VCaP (cell line): ENCODE data around the gene ST3GAL3.
A peak's percentile ranks its signal among the peaks of the same experiment; 100 is the strongest.

Source experiments
- H3K27ac ChIP-seq: fragments of 450-650 bp; 2 replicates; pipeline ENCODE4 v1.5.1; 2017
- TF ChIP-seq, protein P1 (sequence below): fragments of 450-650 bp; conservative IDR thresholded peaks from 2 replicates; pipeline ENCODE4 v1.5.1; 2017; ENCODE audit warnings: mild to moderate bottlenecking, moderate library complexity

Gene ST3GAL3

DNA sequence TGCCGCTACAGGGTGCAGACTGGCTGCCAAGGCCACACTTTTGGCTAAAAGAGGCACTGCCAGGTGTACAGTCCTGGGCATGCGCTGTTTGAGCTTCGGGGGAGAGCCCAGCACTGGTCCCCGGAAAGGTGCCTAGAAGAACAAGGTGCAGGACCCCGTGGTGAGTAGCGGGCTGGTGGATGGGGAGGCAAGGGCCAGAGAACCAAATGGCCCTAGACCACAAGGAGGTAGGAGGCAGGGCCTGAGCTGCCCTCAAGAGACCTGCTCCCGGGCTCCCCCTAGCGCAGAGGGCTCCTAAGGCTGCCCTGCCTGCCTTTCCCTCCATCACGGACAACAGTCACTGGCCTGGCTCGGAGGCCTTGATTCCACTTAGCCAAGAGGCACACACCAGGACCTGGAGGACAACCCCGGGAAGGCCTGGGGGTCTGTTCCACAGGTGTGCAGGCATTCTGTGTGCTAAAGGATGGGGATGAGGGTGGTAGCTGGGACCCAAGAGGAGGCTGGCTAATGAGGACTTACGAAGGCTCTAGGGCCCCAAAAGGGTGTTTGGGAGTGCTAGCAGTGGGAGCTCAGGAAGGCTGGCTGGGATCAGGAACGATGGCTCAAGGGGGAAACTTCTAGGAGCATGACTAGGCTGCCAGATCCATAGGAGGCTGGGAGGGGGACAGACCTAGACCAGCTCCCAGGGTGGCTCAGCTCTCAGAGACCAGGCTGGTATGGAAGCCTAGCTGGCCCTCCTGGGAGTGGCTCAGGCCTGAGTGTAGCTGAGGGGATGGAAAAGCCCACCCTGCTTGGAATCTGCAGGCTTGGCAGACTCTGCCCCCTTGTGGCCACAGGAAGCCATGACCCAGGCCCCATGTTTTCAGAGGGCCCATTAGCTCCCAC, 227.0 kb downstream of the ST3GAL3 start:
- H3K27ac ChIP-seq: peak overlapping the region; percentile 95
- TF ChIP-seq, protein P1, sequence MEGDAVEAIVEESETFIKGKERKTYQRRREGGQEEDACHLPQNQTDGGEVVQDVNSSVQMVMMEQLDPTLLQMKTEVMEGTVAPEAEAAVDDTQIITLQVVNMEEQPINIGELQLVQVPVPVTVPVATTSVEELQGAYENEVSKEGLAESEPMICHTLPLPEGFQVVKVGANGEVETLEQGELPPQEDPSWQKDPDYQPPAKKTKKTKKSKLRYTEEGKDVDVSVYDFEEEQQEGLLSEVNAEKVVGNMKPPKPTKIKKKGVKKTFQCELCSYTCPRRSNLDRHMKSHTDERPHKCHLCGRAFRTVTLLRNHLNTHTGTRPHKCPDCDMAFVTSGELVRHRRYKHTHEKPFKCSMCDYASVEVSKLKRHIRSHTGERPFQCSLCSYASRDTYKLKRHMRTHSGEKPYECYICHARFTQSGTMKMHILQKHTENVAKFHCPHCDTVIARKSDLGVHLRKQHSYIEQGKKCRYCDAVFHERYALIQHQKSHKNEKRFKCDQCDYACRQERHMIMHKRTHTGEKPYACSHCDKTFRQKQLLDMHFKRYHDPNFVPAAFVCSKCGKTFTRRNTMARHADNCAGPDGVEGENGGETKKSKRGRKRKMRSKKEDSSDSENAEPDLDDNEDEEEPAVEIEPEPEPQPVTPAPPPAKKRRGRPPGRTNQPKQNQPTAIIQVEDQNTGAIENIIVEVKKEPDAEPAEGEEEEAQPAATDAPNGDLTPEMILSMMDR: peak; percentile 76

DNA sequence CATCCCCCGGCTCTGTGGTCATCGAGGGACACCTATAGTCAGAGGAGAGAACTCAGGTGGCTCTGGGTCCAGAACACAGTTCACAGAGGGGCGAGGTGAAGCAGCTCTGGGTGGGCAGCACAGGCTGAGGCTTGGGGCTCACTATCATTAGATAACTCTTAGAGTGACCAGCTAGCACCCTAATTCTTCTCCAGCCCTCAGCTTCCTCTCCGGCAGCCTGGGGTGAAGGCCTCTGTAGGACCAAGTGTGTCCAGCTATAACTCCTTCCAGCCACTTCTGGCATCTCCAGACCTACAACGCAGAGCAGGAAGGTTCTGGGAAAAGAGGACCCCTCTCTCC, 227.6 kb downstream of the ST3GAL3 start:
- TF ChIP-seq, protein P1: peak; percentile 9; the same call in 1 of the 2 replicates
- H3K27ac ChIP-seq: peak overlapping the region; percentile 95

DNA sequence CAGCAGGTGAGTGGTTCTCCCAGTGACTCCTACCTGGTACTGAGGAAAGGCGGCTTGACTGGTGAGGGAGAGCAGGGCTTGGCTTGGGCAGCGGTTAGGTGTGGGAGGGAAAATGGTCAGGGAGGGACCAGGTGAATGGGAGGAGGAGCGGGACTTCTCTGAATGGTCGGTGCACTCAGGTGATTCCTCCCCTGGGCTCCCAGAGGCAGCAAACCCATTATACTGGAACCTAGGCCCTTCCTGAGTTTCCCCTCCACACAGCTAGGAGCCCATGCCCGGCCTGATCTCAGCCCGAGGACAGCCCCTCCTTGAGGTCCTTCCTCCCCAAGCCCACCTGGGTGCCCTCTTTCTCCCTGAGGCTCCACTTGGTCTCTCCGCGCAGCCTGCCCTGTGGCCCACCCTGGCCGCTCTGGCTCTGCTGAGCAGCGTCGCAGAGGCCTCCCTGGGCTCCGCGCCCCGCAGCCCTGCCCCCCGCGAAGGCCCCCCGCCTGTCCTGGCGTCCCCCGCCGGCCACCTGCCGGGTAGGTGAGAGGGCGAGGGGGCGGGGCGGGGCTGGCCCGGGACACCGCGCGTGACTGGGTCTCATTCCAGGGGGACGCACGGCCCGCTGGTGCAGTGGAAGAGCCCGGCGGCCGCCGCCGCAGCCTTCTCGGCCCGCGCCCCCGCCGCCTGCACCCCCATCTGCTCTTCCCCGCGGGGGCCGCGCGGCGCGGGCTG, 228.5 kb downstream of the ST3GAL3 start:
- TF ChIP-seq, protein P1: no peak
- peak overlapping the region; percentile 95 for H3K27ac ChIP-seq

DNA sequence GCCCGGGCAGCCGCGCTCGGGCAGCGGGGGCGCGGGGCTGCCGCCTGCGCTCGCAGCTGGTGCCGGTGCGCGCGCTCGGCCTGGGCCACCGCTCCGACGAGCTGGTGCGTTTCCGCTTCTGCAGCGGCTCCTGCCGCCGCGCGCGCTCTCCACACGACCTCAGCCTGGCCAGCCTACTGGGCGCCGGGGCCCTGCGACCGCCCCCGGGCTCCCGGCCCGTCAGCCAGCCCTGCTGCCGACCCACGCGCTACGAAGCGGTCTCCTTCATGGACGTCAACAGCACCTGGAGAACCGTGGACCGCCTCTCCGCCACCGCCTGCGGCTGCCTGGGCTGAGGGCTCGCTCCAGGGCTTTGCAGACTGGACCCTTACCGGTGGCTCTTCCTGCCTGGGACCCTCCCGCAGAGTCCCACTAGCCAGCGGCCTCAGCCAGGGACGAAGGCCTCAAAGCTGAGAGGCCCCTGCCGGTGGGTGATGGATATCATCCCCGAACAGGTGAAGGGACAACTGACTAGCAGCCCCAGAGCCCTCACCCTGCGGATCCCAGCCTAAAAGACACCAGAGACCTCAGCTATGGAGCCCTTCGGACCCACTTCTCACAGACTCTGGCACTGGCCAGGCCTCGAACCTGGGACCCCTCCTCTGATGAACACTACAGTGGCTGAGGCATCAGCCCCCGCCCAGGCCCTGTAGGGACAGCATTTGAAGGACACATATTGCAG, 229.3 kb downstream of the ST3GAL3 start:
- TF ChIP-seq, protein P1: peak; percentile 61

DNA sequence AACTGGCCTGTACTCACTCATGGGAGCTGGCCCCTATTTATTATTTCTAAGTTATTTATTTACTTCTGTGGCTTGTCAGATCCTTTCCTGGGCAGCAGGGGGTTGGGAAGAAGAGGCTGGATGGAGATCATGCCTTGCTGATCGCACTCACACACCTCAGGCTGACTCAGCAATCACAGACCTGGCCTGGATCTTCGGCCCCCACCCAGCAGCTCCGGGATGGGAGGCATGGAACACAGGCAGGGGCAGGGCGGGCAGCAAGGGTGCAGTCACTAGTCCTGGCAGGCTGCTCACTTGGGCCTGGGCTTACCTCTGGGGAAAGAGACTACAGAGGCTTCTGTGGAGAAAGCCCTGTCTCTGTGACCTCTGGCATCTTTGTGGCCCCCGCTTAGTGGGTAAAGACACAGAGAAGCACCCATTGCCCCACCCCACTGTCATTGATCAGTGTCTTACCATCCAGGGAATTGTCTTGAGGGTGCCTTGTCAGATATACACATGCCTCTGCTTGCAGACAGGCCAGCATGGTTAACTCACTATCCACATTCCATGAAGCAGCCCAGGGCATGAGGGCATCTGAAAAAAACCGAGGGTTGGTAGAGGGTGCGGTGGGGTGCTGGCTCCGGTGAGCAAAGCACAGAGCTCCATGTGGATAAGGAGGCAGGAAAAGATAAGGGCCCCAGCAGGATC, 230.0 kb downstream of the ST3GAL3 start:
- peak overlapping the region; percentile 95 for H3K27ac ChIP-seq
- TF ChIP-seq, protein P1: no peak

More for the DNA sequence above, 229.3 kb downstream of the ST3GAL3 start:
- H3K27ac ChIP-seq: peak overlapping the region; percentile 95

DNA sequence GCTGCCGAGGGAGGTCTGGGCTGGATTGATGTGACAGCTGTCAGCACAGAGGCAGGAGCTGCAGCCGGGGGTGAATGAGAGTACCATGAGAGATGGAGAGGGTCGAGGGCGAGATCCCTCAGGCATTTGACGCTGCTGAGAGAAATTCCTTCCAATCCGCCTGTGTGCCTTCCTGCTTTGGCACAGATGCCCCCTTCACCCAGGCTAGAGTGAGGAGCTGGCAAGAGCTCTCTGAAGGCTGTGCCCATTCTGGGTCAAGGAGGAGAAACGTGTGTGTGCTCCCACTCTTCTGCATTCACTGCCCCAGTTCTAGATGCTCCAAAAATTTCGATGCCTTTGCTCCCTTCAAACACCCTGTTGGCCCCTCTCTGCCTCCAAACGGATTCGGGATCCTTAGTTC, 231.0 kb downstream of the ST3GAL3 start:
- H3K27ac ChIP-seq: no peak overlapping the region

More for the DNA sequence above, 231.0 kb downstream of the ST3GAL3 start:
- TF ChIP-seq, protein P1: no peak
